Endothelial cell (in vitro differentiated cells): Measurements from ENCODE around the gene IRAK1. TPM values are rescaled to one million over a fixed set of nuclear protein-coding genes. Genes with fewer than 3 reads are reported as not detected.

Experiments used
- DNase-seq: peaks from one replicate; pipeline ENCODE4 v3.0.0; 2021; ENCODE audit warnings: low spot score
- H3K27ac Mint-ChIP-seq: one replicate; pipeline ENCODE4 v1.8.0; 2021; ENCODE audit warnings: mixed read lengths, inconsistent platforms; ENCODE audit not compliant: unreplicated experiment
- H3K27me3 Mint-ChIP-seq: one replicate; pipeline ENCODE4 v1.8.0; 2021; ENCODE audit warnings: mild to moderate bottlenecking, moderate library complexity, mixed read lengths, inconsistent platforms; ENCODE audit not compliant: unreplicated experiment
- H3K36me3 Mint-ChIP-seq: one replicate; pipeline ENCODE4 v1.8.0; 2021; ENCODE audit warnings: mild to moderate bottlenecking, low read depth, mixed read lengths, inconsistent platforms; ENCODE audit not compliant: unreplicated experiment
- H3K4me1 Mint-ChIP-seq: one replicate; pipeline ENCODE4 v1.8.0; 2021; ENCODE audit warnings: mild to moderate bottlenecking, mixed read lengths, inconsistent platforms; ENCODE audit not compliant: unreplicated experiment
- H3K4me3 Mint-ChIP-seq: one replicate; pipeline ENCODE4 v1.8.0; 2021; ENCODE audit warnings: mild to moderate bottlenecking, mixed read lengths, inconsistent platforms; ENCODE audit not compliant: unreplicated experiment
- H3K9me3 Mint-ChIP-seq: one replicate; pipeline ENCODE4 v1.8.0; 2021; ENCODE audit warnings: mixed read lengths, inconsistent platforms; ENCODE audit not compliant: unreplicated experiment
- microRNA-seq: library from miRNA; unstranded; fragments of <30 nt; microRNA quantifications from one replicate; pipeline ENCODE4, GENCODE V29; 2020; ENCODE audit not compliant: unreplicated experiment
- total RNA-seq: library from RNA; stranded (reverse); fragmentation: NEBNext Ultra II Directional; extraction: Animal tissue kit (Norgen Biotek cat#: 25700); gene quantifications from one replicate; pipeline ENCODE4 v1.2.1, GENCODE V29; 2021; ENCODE audit not compliant: unreplicated experiment
- TF ChIP-seq, protein P1 (sequence below): fragments of 200-600 bp; sonication (generic); IDR thresholded peaks from one replicate; pipeline ENCODE4 v1.5.0; 2021; ENCODE audit warnings: antibody characterized with exemption; ENCODE audit not compliant: unreplicated experiment

The IRAK1 gene
- total RNA-seq, 1 donor from 2014 or later, result 89.9 TPM

DNA sequence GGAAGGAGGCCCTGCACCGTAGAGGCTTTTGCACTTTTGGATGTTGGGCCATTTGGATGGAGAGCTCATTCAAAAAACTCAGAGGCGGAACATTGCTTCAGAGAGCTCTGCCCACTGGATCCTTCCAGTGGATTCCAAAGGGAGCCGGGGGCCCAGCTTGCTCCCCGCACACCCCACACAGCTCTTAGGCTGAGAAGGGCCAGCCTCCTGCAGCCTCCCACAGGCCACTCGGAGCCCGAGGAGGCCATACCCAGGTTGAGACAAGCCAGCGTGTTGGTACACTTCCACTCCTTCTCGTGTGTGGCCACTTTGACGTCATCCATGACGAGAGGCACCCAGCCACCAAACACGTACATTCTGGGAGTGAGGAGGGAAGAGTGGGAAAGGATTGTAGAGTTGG, 58.4 kb downstream of the IRAK1 start:
- Mint-ChIP-seq H3K4me1 (no peaks in the 10 kb centered on the region), H3K4me3 (no peak overlapping the region), H3K27me3 (no peaks in the 10 kb centered on the region), H3K9me3 (no peaks in the 10 kb centered on the region), H3K36me3 (peaks cover 7% of the 10 kb centered on the region), H3K27ac (no peak overlapping the region)
- no peak for DNase-seq
- TF ChIP-seq, protein P1, sequence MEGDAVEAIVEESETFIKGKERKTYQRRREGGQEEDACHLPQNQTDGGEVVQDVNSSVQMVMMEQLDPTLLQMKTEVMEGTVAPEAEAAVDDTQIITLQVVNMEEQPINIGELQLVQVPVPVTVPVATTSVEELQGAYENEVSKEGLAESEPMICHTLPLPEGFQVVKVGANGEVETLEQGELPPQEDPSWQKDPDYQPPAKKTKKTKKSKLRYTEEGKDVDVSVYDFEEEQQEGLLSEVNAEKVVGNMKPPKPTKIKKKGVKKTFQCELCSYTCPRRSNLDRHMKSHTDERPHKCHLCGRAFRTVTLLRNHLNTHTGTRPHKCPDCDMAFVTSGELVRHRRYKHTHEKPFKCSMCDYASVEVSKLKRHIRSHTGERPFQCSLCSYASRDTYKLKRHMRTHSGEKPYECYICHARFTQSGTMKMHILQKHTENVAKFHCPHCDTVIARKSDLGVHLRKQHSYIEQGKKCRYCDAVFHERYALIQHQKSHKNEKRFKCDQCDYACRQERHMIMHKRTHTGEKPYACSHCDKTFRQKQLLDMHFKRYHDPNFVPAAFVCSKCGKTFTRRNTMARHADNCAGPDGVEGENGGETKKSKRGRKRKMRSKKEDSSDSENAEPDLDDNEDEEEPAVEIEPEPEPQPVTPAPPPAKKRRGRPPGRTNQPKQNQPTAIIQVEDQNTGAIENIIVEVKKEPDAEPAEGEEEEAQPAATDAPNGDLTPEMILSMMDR, result no peak

DNA sequence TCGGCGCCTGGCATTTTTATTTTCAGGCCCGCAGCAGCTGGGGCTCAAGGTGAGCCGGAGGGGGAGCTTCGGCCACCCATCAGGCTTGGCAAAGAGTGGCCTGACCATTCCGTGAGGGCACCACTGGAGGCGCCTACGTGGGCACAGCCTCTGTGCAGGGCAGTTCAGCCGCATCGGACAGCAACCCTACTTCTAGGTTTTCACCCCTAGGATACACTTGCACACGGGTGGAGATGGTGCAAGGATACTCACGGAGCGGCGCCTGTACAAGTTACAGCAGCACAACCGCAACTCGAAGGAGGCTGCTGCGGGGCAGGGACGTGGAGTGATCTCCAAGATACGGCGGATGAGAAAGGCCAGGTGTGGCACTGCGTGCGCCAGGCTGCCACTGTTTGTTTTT, 58.9 kb downstream of the IRAK1 start:
- Mint-ChIP-seq H3K4me1 (no peaks in the 10 kb centered on the region), H3K9me3 (no peaks in the 10 kb centered on the region), H3K36me3 (peaks cover 7% of the 10 kb centered on the region), H3K4me3 (no peak overlapping the region), H3K27me3 (no peaks in the 10 kb centered on the region), H3K27ac (no peak overlapping the region)
- no peak for DNase-seq
- TF ChIP-seq, protein P1, result no peak

Small RNA genes lying within 50 kb of the gene (microRNA-seq; reads per million reads assigned to microRNA genes)
- gene MIR3202-1 (not detected), gene MIR3202-2 (not detected), gene MIR718 (0.21 reads per million)

Other genes with a start within 250 kb of the IRAK1 start
- gene SRPK3, start 238.9 kb downstream of the IRAK1 start, total RNA-seq, result 0.18 TPM
- 43.3 TPM for gene IDH3G, start 225.5 kb downstream of the IRAK1 start, total RNA-seq
- 243 TPM for gene SSR4, start 225.2 kb downstream of the IRAK1 start, total RNA-seq
- gene PDZD4, start 189.4 kb downstream of the IRAK1 start, total RNA-seq, result 2.6 TPM
- 0.31 TPM for gene L1CAM, start 133.7 kb downstream of the IRAK1 start, total RNA-seq
- gene AVPR2, start 115.2 kb downstream of the IRAK1 start, total RNA-seq, result 0.77 TPM
- 72.2 TPM for gene ARHGAP4, start 93.6 kb downstream of the IRAK1 start, total RNA-seq
- gene NAA10, start 84.9 kb downstream of the IRAK1 start, total RNA-seq, result 85.5 TPM
- 19.3 TPM for gene RENBP, start 75.3 kb downstream of the IRAK1 start, total RNA-seq
- gene HCFC1, start 48.1 kb downstream of the IRAK1 start, total RNA-seq, result 74.6 TPM
- 12.0 TPM for gene TMEM187, start 47.1 kb downstream of the IRAK1 start, total RNA-seq
- gene MECP2, start 77.8 kb upstream of the IRAK1 start, total RNA-seq, result 60.0 TPM
- not detected for gene OPN1LW, start 124.3 kb upstream of the IRAK1 start, total RNA-seq
- not detected for gene OPN1MW, start 162.7 kb upstream of the IRAK1 start, total RNA-seq
- gene OPN1MW2, start 199.9 kb upstream of the IRAK1 start, total RNA-seq, result not detected
- gene OPN1MW3, start 237.7 kb upstream of the IRAK1 start, total RNA-seq, result not detected